Mononuclear cell (primary cell): Measurements from ENCODE around the gene ZNF844. TPM values are rescaled to one million over a fixed set of nuclear protein-coding genes. Genes with fewer than 3 reads are reported as not detected.
"Not testable (repeated sequence)": the region's sequence is repeated elsewhere in the genome, so short reads cannot be mapped to it uniquely, and the experiment has no call there.

Experiments
- H3K27me3 ChIP-seq: 2 replicates; pipeline ENCODE4 v1.6.0; 2011; ENCODE audit warnings: low read length, control low read depth; ENCODE audit not compliant: insufficient read depth
- H3K4me1 ChIP-seq: 2 replicates; pipeline ENCODE4 v1.5.1; 2011; ENCODE audit warnings: mild to moderate bottlenecking, low read length, control low read depth; ENCODE audit not compliant: insufficient read depth
- H3K4me3 ChIP-seq: 2 replicates; pipeline ENCODE4 v1.5.1; 2011; ENCODE audit warnings: mild to moderate bottlenecking, low read length, moderate library complexity
- H3K9me3 ChIP-seq: 2 replicates; pipeline ENCODE4 v1.5.1; 2011; ENCODE audit warnings: low read depth, mild to moderate bottlenecking, control low read depth, low read length
- total RNA-seq: library from RNA; depleted of rRNA; stranded (reverse); fragments of >200 nt; gene quantifications from one replicate; pipeline ENCODE4 v1.2.3, GENCODE V29; 2012

The ZNF844 gene
- total RNA-seq, 1 donor = 32.2 TPM

- not testable (repeated sequence) for H3K4me1 ChIP-seq, H3K4me3 ChIP-seq, H3K27me3 ChIP-seq
- H3K9me3 ChIP-seq = peaks cover 89% of the 10 kb centered on the region
Measured at GRCh38 chr19:12076331-12076730, 11.8 kb downstream of the ZNF844 start.

DNA sequence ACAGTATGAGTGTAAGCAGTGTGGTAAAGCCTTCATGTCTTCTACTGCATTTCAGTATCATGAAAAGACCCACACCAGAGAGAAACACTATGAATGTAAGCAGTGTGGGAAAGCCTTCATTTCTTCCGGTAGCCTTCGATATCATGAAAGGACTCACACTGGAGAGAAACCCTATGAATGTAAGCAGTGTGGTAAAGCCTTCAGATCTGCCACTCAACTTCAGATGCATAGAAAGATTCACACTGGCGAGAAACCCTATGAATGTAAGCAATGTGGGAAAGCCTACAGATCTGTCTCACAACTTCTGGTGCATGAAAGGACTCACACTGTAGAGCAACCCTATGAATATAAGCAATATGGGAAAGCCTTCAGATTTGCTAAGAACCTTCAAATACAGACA is 12.8 kb downstream of the ZNF844 start:
- H3K4me3 ChIP-seq = no peak overlapping the region
- peaks cover 80% of the 10 kb centered on the region for H3K9me3 ChIP-seq
- H3K27me3 ChIP-seq = no peaks in the 10 kb centered on the region
- no peaks in the 10 kb centered on the region for H3K4me1 ChIP-seq

DNA sequence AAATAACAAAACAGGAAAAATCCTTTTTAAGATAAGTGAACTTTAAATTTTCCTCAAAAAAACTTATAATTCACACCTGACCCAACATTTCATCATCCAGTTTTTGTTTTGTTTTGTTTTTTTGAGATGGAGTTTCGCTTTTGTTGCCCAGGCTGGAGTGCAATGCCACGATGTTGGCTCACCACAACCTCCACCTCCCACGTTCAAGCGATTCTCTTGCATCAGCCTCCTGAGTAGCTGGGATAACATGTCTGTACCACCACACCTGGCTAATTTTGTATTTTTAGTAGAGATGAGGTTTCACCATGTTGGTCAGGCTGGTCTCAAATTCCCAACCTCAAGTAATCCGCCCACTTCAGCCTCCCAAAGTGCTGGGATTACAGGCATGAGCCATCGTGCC is 18.8 kb downstream of the ZNF844 start:
- not testable (repeated sequence) for H3K4me1 ChIP-seq, H3K4me3 ChIP-seq, H3K27me3 ChIP-seq
- H3K9me3 ChIP-seq = peaks cover 30% of the 10 kb centered on the region

DNA sequence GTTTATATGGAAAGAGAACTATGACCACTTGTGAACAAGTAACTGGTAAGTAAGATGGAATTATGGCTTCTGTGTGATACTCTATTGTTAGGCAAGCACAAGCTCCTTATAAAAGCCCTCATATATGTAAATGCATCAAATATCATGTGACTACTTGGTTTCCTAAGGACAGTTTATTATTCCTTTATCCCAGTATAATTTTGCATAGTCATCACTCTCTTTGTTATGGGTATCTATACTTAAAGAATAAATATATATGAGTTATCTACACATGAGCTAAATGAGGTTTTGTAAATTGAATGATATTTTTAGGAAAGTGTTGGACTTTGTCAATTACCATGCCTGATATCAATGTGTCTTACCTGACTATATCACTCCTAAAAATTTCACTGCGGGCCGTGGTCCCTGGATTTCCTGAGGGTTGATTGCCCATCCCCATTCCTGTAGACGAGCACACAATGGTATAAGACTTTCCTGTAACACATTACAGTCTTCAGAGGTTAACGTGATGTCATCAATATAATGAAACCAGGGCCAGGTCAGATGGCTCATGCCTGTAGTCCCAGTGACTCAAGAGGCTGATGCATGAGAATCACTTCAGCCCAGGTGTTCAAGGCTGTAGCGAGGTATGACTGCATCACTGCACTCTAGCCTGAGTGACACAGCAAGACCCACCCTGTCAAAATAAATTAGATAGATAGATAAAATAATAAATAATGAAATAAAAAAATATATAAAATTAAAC is 20.7 kb downstream of the ZNF844 start:
- no peaks in the 10 kb centered on the region for H3K27me3 ChIP-seq
- H3K4me3 ChIP-seq = no peak overlapping the region
- H3K4me1 ChIP-seq = no peaks in the 10 kb centered on the region
- H3K9me3 ChIP-seq = peaks cover 17% of the 10 kb centered on the region

DNA sequence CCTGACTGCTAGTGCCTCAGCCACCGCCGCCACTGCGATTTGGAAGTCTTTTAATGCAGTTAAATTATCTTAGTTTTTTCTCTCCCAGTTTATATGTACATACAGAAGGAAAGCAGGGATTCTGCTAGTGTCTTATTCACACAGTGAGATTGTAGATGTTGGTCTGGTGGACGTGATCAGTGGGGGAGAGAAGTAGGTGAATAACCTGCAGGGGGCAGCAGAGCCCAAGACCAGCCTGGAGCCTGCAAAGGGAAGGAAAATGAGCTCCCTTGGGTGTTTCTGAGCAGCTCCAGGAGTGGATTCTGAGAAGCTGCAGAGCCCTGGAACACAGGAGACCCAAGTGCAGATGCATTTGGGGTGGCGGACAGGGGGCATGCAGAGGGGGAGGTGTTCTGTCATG is 26.3 kb downstream of the ZNF844 start:
- H3K27me3 ChIP-seq = no peaks in the 10 kb centered on the region
- H3K9me3 ChIP-seq = no peaks in the 10 kb centered on the region
- no peak overlapping the region for H3K4me3 ChIP-seq
- H3K4me1 ChIP-seq = peaks cover 15% of the 10 kb centered on the region

GRCh38 chr19:12092065-12092867 is 27.7 kb downstream of the ZNF844 start:
- Histone ChIP-seq H3K4me3 (peak overlapping the region; percentile 37), H3K9me3 (no peaks in the 10 kb centered on the region), H3K27me3 (no peaks in the 10 kb centered on the region), H3K4me1 (peaks cover 15% of the 10 kb centered on the region)

- Histone ChIP-seq H3K9me3 (no peaks in the 10 kb centered on the region), H3K27me3 (no peaks in the 10 kb centered on the region), H3K4me1 (peaks cover 15% of the 10 kb centered on the region), H3K4me3 (peak overlapping the region; percentile 37)
Measured at GRCh38 chr19:12092956-12093355, 28.4 kb downstream of the ZNF844 start.

DNA sequence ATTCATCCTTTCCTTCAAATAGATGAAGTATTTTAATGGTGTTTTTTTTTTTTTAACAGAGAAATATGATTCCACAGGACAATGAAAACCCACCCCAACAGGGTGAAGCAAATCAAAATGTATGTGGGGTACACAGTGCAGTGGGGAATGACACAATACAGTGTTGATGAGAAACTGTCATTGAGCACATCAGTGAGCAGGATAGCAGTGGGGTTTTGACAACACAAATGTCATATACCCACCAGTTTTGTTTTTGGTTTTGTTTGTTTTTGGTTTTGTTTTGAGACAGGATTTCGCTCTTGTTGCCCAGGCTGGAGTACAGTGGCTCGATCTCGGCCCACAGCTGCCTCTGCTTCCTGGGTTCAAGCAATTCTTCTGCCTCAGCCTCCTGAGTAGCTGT is 29.2 kb downstream of the ZNF844 start:
- Histone ChIP-seq H3K27me3 (no peaks in the 10 kb centered on the region), H3K4me3 (no peak overlapping the region), H3K9me3 (no peaks in the 10 kb centered on the region), H3K4me1 (peaks cover 15% of the 10 kb centered on the region)

- Histone ChIP-seq H3K4me3 (no peak overlapping the region), H3K9me3 (no peaks in the 10 kb centered on the region), H3K4me1 (peaks cover 15% of the 10 kb centered on the region), H3K27me3 (no peaks in the 10 kb centered on the region)
Measured at GRCh38 chr19:12095111-12095790, 30.7 kb downstream of the ZNF844 start.

- Histone ChIP-seq H3K4me3 (no peak overlapping the region), H3K9me3 (no peaks in the 10 kb centered on the region), H3K4me1 (peaks cover 5% of the 10 kb centered on the region), H3K27me3 (no peaks in the 10 kb centered on the region)
Measured at GRCh38 chr19:12098040-12098439, 33.5 kb downstream of the ZNF844 start.

GRCh38 chr19:12103909-12104308 is 39.4 kb downstream of the ZNF844 start:
- not testable (repeated sequence) for H3K27me3 ChIP-seq, H3K4me1 ChIP-seq, H3K9me3 ChIP-seq, H3K4me3 ChIP-seq

DNA sequence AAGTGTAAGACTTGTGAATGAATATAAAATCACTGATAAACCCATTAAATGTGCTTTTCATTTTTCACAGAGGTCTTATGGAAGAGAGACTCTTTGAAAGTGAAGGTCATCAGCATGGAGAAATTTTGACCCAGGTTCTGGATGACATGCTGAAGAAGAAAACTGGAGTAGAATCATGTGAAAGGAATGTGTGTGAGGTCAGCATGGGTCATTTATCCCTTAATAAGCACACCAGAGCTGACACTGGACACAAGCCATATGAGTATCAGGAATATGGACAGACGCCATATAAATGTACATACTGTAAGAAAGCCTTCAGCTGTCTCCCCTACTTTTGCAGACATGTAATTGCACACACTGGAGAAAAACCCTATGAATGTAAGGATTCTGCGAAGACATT is 46.6 kb downstream of the ZNF844 start:
- Histone ChIP-seq H3K4me3 (no peak overlapping the region), H3K4me1 (no peaks in the 10 kb centered on the region), H3K27me3 (no peaks in the 10 kb centered on the region), H3K9me3 (peaks cover 35% of the 10 kb centered on the region)

DNA sequence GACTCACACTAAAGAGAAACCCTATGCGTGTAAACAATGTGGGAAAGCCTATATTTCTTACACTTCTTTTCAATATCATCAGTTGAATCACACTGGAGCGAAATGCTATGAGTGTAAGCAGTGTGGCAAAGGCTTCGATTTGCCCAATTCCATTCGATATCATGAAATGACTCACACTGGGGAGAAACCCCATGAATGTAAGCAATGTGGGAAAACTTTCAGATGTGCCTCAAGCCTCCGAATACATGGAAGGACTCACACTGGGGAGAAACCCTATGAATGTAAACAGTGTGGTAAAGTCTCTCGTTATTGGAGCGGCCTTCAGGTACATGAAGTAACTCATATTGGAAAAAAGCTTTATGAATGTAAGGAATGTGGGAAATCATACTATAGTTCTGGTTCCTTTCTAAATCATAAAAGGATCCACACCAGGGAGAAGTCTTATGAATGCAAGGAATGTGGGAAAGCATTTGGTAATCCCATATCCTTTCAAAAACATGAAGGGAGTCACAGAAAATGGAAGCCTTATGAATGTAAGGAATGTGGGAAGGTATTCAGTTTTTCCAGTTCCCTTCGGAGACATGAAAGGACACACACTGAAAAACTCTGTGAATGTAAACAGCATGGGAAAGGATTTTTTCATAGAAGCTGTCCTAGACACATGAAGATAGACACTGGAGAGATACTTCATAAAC is 47.6 kb downstream of the ZNF844 start:
- H3K4me3 ChIP-seq = no peak overlapping the region
- no peaks in the 10 kb centered on the region for H3K4me1 ChIP-seq
- no peaks in the 10 kb centered on the region for H3K27me3 ChIP-seq
- H3K9me3 ChIP-seq = peaks cover 35% of the 10 kb centered on the region

DNA sequence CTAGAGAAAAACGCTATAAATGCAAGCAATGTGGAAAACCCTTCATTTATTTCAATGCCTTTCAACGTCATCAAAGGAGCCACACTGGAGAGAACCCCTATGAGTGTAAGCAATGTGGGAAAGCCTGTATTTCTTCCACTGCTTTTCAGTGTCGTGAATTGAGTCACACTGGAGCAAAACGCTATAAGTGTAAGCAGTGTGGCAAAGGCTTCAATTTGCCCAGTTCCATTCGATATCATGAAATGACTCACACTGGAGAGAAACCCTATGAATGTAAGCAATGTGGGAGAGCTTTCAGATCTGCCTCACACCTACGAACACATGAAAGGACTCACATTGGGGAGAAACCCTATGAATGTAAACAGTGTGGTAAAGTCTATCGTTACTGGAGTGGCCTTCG is 48.2 kb downstream of the ZNF844 start:
- H3K27me3 ChIP-seq = no peaks in the 10 kb centered on the region
- H3K4me1 ChIP-seq = no peaks in the 10 kb centered on the region
- peaks cover 35% of the 10 kb centered on the region for H3K9me3 ChIP-seq
- H3K4me3 ChIP-seq = no peak overlapping the region

DNA sequence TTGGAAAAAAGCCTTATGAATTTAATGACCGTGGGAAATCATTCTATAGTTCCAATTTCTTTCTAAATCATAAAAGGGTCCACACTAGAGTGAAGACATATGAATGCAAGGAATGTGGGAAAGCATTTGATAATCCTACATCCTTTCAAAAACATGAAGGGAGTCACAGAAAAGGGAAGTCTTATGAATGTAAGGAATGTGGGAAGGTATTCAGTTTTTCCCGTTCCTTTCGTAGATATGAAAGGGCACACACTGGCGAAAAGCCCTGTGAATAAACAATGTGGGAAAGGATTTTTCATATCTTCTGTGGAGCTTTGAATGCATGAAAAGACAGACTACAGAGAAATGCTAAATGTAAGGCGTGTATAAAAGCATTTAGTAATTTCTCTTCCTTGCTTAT is 48.6 kb downstream of the ZNF844 start:
- Histone ChIP-seq H3K4me1 (no peaks in the 10 kb centered on the region), H3K9me3 (peaks cover 35% of the 10 kb centered on the region), H3K27me3 (no peaks in the 10 kb centered on the region), H3K4me3 (no peak overlapping the region)
